ENCODE data around the gene ERICH3.

The ERICH3 gene

GRCh38 chr1:74526708-74527107, 146.9 kb downstream of the ERICH3 start:
- no peak for TF ChIP-seq CTCF (IDR thresholded peaks at IDR 0.05; ENCODE audit: insufficient read depth, low read length, missing control alignments)
- no peak overlapping the region for H3K4me3 ChIP-seq (ENCODE audit: low read depth, low read length)
- no peak for DNase-seq (ENCODE audit: low read depth, low spot score)
- ChIA-PET POLR2A (no interaction called here), CTCF (no interaction called here)

- CTCF ChIA-PET, result no interaction called here
- H3K4me3 ChIP-seq (ENCODE audit: low read depth, low read length), result no peak overlapping the region
- no peak for DNase-seq (ENCODE audit: low read depth, low spot score)
- no peak for TF ChIP-seq CTCF (IDR thresholded peaks at IDR 0.05; ENCODE audit: insufficient read depth, low read length, missing control alignments)
- POLR2A ChIA-PET, result no interaction called here
Observed at GRCh38 chr1:74523873-74524480, 149.6 kb downstream of the ERICH3 start.

- no peak for TF ChIP-seq CTCF (IDR thresholded peaks at IDR 0.05; ENCODE audit: insufficient read depth, low read length, missing control alignments)
- ChIA-PET CTCF (no interaction called here), POLR2A (no interaction called here)
- DNase-seq (ENCODE audit: low read depth, low spot score), result no peak
- H3K4me3 ChIP-seq (ENCODE audit: low read depth, low read length), result no peak overlapping the region
Observed at GRCh38 chr1:74522148-74522547, 151.4 kb downstream of the ERICH3 start.
